ENCODE results near the gene ACSM6.
A peak's percentile ranks its signal among the peaks of the same experiment; 100 is the strongest.
"Not testable (repeated sequence)": the region's sequence is repeated elsewhere in the genome, so short reads cannot be mapped to it uniquely, and the experiment has no call there.

Gene ACSM6

GRCh38 chr10:95217476-95217875 is 23.4 kb downstream of the ACSM6 start:
- DNase-seq, result no peak

GRCh38 chr10:95220539-95220938 is 26.5 kb downstream of the ACSM6 start:
- no peak for DNase-seq

GRCh38 chr10:95221124-95221523 is 27.1 kb downstream of the ACSM6 start:
- DNase-seq, result no peak

- DNase-seq, result no peak
These were observed 31.1 kb downstream of the ACSM6 start for GRCh38 chr10:95225136-95225535.

- DNase-seq, result not testable (repeated sequence)
These were observed 35.1 kb downstream of the ACSM6 start for GRCh38 chr10:95228934-95229723.

GRCh38 chr10:95229724-95230627 is 35.9 kb downstream of the ACSM6 start:
- DNase-seq, result no peak

GRCh38 chr10:95230677-95231586 is 36.9 kb downstream of the ACSM6 start:
- not testable (repeated sequence) for DNase-seq

- no peak for DNase-seq
These were observed 39.5 kb downstream of the ACSM6 start for GRCh38 chr10:95233377-95234034.

GRCh38 chr10:95234951-95235350 is 40.9 kb downstream of the ACSM6 start:
- DNase-seq, result no peak

- no peak for DNase-seq
These were observed 41.6 kb downstream of the ACSM6 start for GRCh38 chr10:95235676-95236067.

GRCh38 chr10:95236068-95236903 is 42.2 kb downstream of the ACSM6 start:
- DNase-seq, result no peak

GRCh38 chr10:95237376-95238170 is 43.5 kb downstream of the ACSM6 start:
- no peak for DNase-seq

- not testable (repeated sequence) for DNase-seq
These were observed 46.1 kb downstream of the ACSM6 start for GRCh38 chr10:95240096-95240495.

GRCh38 chr10:95240811-95241210 is 46.8 kb downstream of the ACSM6 start:
- no peak for DNase-seq

- no peak for DNase-seq
These were observed 47.5 kb downstream of the ACSM6 start for GRCh38 chr10:95241533-95241932.

GRCh38 chr10:95242581-95243317 is 48.7 kb downstream of the ACSM6 start:
- peak; percentile 38 for DNase-seq

- no peak for DNase-seq
These were observed 49.2 kb downstream of the ACSM6 start for GRCh38 chr10:95243318-95243617.

- no peak for DNase-seq
These were observed 50.1 kb downstream of the ACSM6 start for GRCh38 chr10:95244152-95244551.

- no peak for DNase-seq
These were observed 51.5 kb downstream of the ACSM6 start for GRCh38 chr10:95245425-95246055.
